Panc1 (cell line): Measurements from ENCODE around the gene EZH2. TPM values are rescaled to one million over a fixed set of nuclear protein-coding genes. Genes with fewer than 3 reads are reported as not detected.

ENCODE experiments used
- ATAC-seq: fragments of 200-7000 bp; cut with Tn5 transposase; 2 replicates; pipeline ENCODE4 v1.9.1; 2020; ENCODE audit warnings: mild to moderate bottlenecking, moderate library complexity
- BruUV-seq: library from RNA; stranded (reverse); fragments of 400-500 nt; replicated peaks from 2 replicates; lab custom pipeline; 2021; lab: Mats Ljungman, UMichigan
- CTCF ChIA-PET: fragments of 300-600 bp; sonication (Branson Sonifier 250); formaldehyde crosslinking; loops from one replicate; lab custom pipeline; 2022; ENCODE audit warnings: antibody characterized with exemption; lab: Charles Lee
- POLR2A ChIA-PET: fragments of 300-600 bp; sonication (Branson Sonifier 250); formaldehyde crosslinking; loops from one replicate; lab custom pipeline; 2022; ENCODE audit warnings: antibody characterized with exemption; lab: Charles Lee
- DNase-seq: peaks from one replicate; pipeline ENCODE4 v3.0.0-alpha.2; 2010; ENCODE audit warnings: low read depth, low spot score
- H3K27ac ChIP-seq: 2 replicates; pipeline ENCODE4 v1.5.1; 2011; ENCODE audit warnings: mild to moderate bottlenecking, low read length, inconsistent platforms
- H3K27me3 ChIP-seq: fragments of 200-500 bp; sonication (Bioruptor generic); 2 replicates; pipeline ENCODE4 v1.6.0; 2014; ENCODE audit warnings: low read length, inconsistent platforms; ENCODE audit not compliant: control insufficient read depth, insufficient read depth
- H3K36me3 ChIP-seq: fragments of 200-500 bp; sonication (Bioruptor generic); 2 replicates; pipeline ENCODE4 v1.5.1; 2014; ENCODE audit warnings: inconsistent platforms, mild to moderate bottlenecking, low read length, moderate library complexity; ENCODE audit not compliant: control insufficient read depth, insufficient read depth
- H3K4me1 ChIP-seq: 2 replicates; pipeline ENCODE4 v1.5.1; 2011; ENCODE audit warnings: inconsistent platforms, mild to moderate bottlenecking, low read length, moderate library complexity; ENCODE audit not compliant: control insufficient read depth, insufficient read depth
- H3K4me3 ChIP-seq, 2 experiments: 2 replicates each; pipeline ENCODE4 v1.5.1; 2011 to 2012; ENCODE audit warnings: low read depth in 2 of 2, low read length in 2 of 2, mild to moderate bottlenecking in 2 of 2, inconsistent platforms in 1 of 2, moderate library complexity in 1 of 2
- H3K9me3 ChIP-seq: fragments of 200-500 bp; sonication (Bioruptor generic); 2 replicates; pipeline ENCODE4 v1.5.1; 2014; ENCODE audit warnings: low read depth, mild to moderate bottlenecking, inconsistent platforms, low read length, moderate library complexity; ENCODE audit not compliant: control insufficient read depth, insufficient read depth
- CTCF ChIP-seq: fragments of 450-650 bp; IDR thresholded peaks from 2 replicates; pipeline ENCODE4 v1.5.1; 2017; ENCODE audit warnings: mild to moderate bottlenecking
- REST ChIP-seq, 2 experiments: IDR thresholded peaks; 2 replicates each; pipeline ENCODE4 v1.6.1; 2011 to 2012; ENCODE audit warnings: low read depth in 2 of 2, control low read depth in 1 of 2, low read length in 1 of 2, mild to moderate bottlenecking in 1 of 2, moderate library complexity in 1 of 2; ENCODE audit not compliant: insufficient read depth in 1 of 2
- SIN3A ChIP-seq: IDR thresholded peaks from 2 replicates; pipeline ENCODE4 v1.6.1; 2012; ENCODE audit warnings: low read depth, mild to moderate bottlenecking, low read length, moderate library complexity, borderline replicate concordance; ENCODE audit not compliant: insufficient read depth
- in situ Hi-C: cut with HindIII; loops from 2 replicates; pipeline ENCODE4 v1.10.0; 2016; ENCODE audit warnings: low sequenced_read_pairs, low pct_unique_long_range_greater_than_20kb
- intact Hi-C: fragments of 100-400 bp; cut with micrococcal nuclease; formaldehyde crosslinking; loops from one replicate; pipeline ENCODE4 v1.10.0; 2022; ENCODE audit not compliant: unreplicated experiment
- total RNA-seq: library from RNA; stranded (reverse); gene quantifications from one replicate; pipeline ENCODE4 v1.2.1, GENCODE V29; 2021; ENCODE audit not compliant: unreplicated experiment

EZH2 gene
- total RNA-seq, 1 experiment from 2014 or later = 38.3 TPM

GRCh38 chr7:148787571-148788295 is 96.4 kb downstream of the EZH2 start:
- in situ Hi-C loops (no loop called here), intact Hi-C loops (no loop called here)
- H3K36me3 ChIP-seq = peaks cover 44% of the 10 kb centered on the region
- H3K27me3 ChIP-seq = no peaks in the 10 kb centered on the region
- no TSS peak for BruUV-seq
- DNase-seq = no peak
- no peak for TF ChIP-seq SIN3A
- TF ChIP-seq CTCF = no peak
- no peaks in the 10 kb centered on the region for H3K9me3 ChIP-seq
- ChIA-PET CTCF (no interaction called here), POLR2A (interaction anchor here (0.6 kb wide), 1 partner anchor 176 kb away, joined by 7 read pairs; no protein-coding TSS in a partner anchor)
- ATAC-seq = no peak
- H3K4me3 ChIP-seq = no peak overlapping the region
- H3K27ac ChIP-seq = no peak overlapping the region
- H3K4me1 ChIP-seq = no peaks in the 10 kb centered on the region

- ChIA-PET POLR2A (interaction anchor here (0.7 kb wide), 1 partner anchor 215 kb away, joined by 3 read pairs; no protein-coding TSS in a partner anchor), CTCF (no interaction called here)
- no peak for DNase-seq
- in situ Hi-C loops (no loop called here), intact Hi-C loops (no loop called here)
- Histone ChIP-seq H3K36me3 (peaks cover 31% of the 10 kb centered on the region), H3K9me3 (no peaks in the 10 kb centered on the region), H3K27ac (no peak overlapping the region), H3K27me3 (no peaks in the 10 kb centered on the region), H3K4me1 (no peaks in the 10 kb centered on the region), H3K4me3 (no peak overlapping the region)
- no peak for ATAC-seq
- BruUV-seq = no TSS peak
- TF ChIP-seq REST (IDR thresholded peaks at IDR 0.05; ENCODE audit: insufficient read depth in 1 of 2, low read depth in 2 of 2, low read length in 1 of 2) = no peak
- no peak for TF ChIP-seq SIN3A
Observed at GRCh38 chr7:148783801-148784527, 100.1 kb downstream of the EZH2 start.
